Posterior cingulate gyrus (tissue), 11 donors: ENCODE measurements around the gene MLN.
"Not testable (repeated sequence)": the region's sequence is repeated elsewhere in the genome, so short reads cannot be mapped to it uniquely, and the experiment has no call there.

Experiments
- DNase-seq, 10 donors: peaks; one replicate each; pipeline versions ENCODE4 v3.0.0 to v3.0.0-alpha.2; 2020 to 2021; ENCODE audit warnings: mixed read lengths in 3 of 10
- intact Hi-C: fragments of 100-400 bp; cut with DNase I; formaldehyde crosslinking; loops from one replicate; pipeline ENCODE4 v1.15.1; 2023

MLN gene

DNA sequence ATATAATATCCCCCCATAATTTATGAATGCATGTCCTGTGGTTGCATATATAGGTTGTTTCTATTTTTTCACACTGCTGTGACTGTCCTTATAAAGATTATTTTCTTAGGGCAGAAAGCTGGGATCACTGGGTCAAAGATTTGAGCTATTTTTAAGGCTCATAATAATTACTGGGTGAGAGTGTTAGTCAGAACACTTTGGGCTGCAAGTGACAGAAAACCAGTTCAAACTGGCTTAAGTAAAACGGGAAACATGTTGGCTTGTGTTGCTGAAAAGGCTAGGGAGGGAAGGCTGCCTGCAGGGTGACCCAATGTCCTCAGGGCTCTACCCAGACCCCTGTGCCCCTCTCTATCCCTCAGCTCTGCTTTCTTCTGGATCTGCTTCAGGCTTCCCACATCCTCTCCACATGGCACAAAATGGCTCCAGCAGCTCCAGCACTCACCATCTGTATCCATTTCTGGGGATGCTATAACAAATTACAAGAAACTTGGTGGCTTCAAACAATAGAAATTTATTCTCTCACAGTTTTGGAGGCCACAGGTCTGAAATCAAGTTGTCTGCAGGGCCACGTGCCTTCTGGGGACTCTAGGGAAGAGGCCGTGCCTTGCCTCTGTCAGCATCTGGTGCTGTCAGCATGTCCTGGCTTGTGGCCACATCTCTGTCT lies 33.1 kb upstream of the MLN start:
- DNase-seq: no peak
- intact Hi-C loops: no loop called here

DNA sequence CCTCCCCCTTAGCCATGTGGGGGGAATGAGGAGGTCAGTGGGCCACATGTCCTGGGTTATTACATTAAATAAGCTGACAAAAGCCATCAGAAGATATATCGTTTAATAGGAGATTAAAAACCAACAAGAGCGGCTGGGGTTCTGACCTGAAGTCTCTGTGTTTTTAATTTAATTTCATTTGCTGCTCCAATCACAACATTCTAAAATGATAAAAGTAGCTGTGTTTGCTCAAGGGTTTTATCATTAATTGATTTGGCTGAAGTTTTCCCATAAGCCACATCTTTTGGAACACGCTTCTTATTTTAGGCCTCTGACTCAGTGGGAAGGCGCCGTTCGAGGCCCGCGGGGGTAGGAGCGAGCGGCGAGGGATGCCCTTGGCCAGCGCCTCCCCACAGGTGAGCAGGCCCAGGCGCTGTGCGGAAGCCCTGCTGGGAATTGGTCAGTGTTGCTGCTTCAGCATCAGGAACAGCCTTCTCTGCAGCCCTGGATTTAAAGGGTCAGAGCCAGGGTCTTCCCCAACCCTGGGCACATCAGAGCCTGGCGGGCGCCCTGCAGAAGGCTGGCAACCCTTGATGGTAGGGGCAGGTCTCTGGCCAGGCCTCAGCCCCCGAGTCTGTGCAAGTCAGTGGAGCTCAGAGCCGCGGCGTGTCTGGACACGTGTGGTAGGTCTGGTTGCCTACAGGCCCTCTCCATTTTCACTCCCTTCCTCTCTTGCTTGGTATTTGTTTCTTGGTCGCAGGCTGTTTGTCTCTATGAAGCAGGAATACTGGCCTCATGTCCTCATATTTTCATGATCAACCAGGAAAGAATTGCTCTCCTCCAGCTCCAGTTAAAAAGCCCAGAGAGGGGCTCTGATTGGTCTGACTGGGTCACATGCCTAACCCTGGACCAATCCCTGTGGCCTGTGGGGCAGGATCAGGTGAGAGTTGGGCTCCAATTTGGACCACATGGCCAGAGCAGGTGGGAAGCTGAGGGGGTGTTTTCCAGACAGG lies 30.9 kb upstream of the MLN start:
- peak in 1 of 10 donors; percentile 85 for DNase-seq
- intact Hi-C loops: no loop called here

DNA sequence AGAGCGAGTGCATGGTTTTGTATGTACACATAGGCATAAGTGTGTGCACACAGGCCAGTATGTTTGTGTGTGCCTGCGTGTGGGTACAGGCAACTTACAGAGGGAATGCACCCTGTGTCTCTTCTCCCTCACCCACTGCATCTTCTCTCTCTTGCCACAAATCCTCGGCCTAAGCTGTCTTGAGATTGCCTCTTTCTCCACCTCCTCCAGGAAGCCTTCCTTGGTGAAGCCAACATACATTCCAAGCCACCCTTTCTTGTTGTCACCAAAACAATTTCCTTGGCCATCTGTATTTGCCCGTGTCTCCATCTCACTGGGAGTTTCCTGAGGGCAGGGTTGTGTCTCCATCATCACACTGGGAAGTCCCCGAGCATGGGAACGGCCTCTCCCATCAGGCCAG lies 29.8 kb upstream of the MLN start:
- no peak for DNase-seq
- intact Hi-C loops: no loop called here

DNA sequence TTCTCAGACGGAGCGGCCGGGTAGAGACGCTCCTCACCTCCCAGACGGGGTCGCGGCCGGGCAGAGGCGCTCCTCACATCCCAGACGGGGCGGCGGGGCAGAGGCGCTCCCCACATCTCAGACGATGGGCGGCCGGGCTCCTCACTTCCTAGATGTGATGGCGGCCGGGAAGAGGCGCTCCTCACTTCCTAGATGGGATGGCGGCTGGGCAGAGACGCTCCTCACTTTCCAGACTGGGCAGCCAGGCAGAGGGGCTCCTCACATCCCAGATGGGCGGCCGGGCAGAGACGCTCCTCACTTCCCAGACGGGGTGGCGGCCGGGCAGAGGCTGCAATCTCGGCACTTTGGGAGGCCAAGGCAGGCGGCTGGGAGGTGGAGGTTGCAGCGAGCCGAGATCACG lies 29.0 kb upstream of the MLN start:
- intact Hi-C loops: not testable (repeated sequence)
- DNase-seq: peak in 1 of 10 donors; percentile 59

DNA sequence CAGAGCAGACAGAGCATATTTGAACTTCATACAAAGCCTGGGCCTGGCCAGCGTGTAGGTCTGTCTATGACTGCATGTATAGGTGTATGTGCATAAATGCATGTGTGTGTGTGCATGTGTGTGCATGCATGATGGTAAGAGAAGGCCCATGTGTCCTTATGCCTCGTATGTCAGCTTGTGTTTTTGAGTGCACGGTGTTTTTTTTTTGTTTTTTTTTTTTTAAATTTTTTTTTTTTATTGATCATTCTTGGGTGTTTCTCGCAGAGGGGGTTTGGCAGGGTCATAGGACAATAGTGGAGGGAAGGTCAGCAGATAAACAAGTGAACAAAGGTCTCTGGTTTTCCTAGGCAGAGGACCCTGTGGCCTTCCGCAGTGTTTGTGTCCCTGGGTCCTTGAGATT lies 27.9 kb upstream of the MLN start:
- DNase-seq, intact Hi-C loops: not testable (repeated sequence)

DNA sequence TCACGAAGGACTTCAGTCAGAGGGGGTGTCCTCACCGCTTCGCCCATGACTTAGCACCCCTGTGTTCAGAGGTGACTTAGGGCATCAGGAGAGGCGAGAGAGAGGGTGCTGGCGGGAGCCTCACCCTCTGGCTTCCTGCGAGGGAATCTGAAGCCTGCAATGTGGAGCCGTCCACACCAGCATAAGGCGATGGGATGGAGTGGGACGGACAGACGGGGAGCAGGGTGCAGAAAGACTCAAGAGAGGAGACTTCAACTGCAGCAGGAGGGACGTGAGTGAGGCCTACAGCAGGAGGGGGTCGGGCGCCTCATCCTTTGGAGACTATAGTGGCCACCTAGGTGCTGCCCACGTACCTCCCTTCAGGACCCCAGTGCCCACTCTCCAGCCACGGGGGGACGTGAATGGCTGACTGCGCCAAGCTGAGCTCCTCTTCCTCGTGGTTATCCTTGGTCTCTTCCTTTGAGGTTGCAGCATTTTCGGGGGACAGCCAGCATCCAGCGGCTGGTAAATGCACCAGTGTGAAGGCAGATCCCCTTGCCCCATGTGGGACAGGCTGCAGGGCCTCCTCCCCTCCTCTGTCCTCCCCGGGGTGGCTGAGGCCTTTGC lies 26.9 kb upstream of the MLN start:
- intact Hi-C loops: no loop called here
- peak in 1 of 10 donors; percentile 52 for DNase-seq

DNA sequence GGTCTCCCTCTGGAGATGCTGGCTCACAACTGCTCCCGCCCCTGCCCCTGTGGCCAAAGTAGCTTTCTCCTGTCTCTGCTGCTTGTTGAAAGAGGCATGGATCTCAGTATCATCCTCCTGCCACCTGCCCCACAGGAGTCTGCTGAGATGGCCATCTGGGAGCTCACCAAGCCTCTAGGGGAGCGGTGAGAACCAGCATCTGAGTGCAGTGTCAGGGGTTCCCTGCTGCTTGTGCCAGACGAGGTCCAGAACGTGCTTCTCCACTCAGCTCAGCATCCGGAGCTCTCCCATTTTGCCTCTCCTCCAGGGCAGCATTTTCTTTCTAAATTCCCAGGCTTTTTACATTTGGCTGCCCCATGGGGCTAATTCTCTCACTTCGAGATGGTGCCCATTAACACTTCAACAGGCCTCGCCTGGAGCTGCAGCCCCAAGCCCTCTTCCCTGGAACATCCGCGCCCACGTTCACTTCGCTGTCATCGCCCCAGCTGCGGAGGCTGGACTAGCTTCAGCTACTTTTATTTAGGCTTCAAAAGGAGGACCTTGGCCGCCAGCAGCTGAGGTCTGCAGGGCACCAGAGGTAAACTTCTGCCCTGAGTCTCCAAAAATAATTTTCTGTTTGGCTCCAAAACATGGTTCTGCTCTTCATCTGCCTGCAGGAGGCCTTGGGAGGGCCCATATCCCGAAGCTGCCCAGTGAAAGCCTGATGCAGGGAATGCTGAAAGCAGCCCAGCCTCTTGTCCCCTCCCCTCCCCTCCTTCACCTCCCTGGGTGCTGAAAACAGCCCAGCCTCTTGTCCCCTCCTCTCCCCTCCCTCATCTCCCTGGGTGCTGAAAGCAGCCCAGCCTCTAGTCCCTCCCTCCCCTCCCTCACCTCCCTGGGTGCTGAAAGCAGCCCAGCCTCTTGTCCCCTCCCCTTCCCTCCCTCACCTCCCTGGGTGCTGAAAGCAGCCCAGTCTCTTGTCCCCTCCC lies 25.2 kb upstream of the MLN start:
- intact Hi-C loops: no loop called here
- peak in 2 of 10 donors; percentile 20 to 91 for DNase-seq

DNA sequence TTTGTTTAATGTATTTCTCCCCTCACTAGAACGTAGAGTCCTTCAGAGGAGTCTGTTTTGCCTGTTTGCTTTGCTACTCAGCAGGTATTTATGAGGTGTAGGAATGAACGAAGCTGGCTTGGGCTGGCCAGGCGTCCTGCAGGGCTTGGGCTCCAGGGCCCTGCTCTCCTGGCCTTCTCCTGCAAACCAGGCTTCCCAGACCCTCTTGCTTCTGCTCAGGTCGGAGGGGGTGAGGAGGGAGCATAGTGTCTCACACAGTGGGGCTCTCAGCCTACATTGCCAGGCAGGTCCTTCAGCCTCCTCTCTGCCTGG lies 24.6 kb upstream of the MLN start:
- intact Hi-C loops: no loop called here
- DNase-seq: no peak

DNA sequence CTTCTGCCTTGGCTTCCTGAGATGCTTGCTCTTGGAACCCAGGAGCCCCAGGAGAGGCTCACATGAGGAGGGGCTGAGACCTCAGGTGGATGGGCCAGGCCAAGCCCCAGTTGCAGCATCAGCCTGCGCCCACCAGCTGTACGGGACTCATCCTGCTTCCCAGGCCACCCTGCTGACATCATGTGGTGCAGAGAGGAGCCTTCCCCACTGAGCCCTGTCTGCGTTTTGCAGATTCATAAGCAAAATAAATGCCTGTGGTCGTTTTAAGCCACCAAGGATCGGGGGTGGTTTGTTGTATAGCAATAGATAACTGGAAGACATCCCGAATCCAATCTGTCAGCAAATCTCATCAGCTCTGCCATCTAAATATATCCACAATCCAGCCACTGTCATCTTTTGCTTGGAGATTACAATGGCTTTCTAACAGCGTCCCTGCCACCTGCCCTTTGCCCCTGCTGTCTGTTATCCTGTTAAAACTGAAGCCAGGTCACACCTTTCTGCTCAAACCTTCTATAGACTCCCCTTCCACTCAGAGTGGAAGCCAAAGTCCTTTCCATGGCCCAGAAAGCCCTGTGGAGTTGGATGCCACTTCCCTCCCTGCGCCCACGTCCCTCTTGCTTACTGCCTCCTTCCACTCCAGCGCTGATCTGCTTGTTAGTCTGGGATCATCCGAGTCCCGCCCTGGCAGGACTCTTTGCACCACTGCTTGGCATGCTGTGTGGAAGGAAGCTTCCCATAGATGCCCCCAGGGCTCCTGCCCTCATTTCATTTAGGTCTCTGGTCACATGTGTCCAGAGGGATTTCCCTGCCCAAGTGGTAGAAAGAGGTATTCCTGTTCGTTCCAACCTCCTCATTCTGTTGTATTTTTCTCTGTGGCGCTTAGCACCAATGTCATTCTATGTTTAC lies 24.0 kb upstream of the MLN start:
- intact Hi-C loops: no loop called here
- DNase-seq: peak in 1 of 10 donors; percentile 63

DNA sequence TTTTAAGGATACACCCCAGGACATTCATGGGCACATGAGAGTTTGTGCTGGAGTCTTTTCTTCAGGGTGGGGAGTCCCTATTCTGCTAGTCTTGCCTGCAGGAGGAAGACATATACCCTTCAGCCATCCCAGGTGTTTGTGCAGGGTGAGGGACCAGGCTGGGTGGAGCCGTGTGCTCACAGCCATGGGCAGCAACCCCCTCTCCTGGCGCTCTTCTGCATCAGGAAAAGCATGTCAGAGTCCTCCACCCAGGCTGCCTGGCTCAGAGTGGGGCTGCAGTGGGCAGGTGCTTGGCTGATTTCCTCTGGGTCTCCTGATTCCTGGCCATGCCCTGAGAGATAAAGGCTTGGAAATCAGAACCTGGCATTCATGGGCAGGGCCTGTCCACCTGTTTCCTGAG lies 22.7 kb upstream of the MLN start:
- intact Hi-C loops: no loop called here
- DNase-seq: peak in 1 of 10 donors; percentile 16

DNA sequence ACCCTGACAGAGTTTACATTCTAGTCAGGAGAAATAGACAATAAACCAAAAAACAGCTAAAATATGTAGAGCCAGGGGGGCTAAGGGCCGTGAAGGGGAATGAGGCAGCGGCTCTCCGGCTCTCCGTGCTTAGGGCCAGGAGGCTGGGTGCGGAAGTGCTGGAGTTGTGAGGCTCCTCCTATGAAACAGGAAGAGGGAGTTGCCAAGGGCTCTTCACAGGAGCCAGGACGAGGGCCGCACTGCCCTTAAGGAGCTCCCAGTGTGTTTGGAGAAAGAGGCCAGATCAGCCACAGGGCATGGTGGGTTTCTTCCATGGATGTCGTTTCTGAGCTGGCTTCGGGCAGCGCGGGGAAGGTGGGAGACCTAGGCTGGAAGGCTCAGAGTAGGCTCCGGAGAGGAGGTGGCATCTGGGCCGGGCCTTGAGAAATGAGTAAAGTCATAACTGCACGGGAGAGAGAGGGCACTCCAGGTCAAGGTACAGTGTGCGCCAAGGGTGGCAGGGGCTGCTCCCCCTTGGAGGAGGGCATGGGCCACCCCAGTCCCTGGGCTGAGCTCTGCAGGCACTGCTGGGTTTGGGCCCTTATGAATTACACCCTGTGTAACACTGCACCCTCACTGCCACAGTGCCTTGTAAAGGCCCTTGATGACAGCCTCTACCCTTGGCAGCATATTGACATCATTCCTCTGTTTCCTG lies 20.8 kb upstream of the MLN start:
- intact Hi-C loops: no loop called here
- no peak for DNase-seq

DNA sequence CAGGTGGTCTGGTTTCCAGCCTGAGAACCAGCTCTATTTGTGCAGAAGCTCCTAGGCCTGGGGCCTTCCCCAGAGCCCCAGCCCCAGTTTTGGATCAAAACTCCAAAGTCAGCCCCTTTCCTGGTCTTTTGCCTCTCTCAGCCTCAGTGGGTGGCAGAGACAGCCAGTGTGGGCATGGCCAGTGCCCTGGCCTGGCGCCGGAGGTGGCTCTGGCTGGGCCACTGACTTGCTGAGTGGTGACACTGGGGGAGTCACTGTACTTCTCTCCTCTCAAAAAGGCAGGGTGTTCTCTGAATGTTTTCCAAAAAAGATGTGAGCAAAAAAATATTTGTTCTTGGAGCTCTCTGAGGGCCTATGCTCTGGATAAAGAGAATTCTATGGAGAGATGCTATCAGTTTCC lies 20.0 kb upstream of the MLN start:
- DNase-seq: no peak
- intact Hi-C loops: no loop called here

DNA sequence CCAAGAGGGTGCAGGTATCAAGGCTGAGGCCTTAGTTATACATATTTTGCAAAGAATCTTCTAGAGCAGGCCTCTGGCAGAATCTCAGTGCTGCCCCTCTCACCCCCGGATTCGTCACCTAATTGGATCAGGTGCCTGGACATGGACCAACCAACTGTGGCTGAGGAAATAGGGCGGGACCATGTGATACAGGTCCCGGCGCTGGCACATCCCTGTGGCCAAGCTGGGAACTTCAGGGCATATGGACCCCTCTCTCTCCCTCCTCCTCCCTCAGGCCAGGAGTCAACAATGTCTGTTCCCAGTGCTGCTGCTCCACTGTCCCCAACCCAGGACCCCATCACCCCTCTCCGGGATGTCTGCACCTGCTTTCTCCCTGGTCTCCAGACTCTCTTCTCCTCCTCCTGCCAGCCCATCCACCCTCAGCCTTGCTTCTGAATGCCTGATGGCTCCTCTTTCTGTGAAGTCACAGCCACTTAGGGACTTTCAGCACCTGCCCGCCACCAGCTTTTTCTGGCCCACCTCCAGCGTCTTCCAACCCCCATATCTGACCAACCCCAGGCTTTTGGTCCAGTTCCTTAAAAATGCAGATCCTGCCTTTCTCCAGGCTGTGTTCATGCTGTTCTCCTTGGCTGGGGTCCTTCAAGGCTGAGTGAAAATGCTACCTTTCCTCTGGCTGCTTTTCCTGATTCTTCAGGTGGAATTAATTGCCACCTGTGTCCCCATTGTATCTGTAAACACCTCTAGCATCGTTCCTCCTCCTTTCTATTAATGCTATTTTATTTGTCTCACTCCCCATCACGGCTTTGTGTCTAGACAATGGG lies 19.0 kb upstream of the MLN start:
- no peak for DNase-seq

DNA sequence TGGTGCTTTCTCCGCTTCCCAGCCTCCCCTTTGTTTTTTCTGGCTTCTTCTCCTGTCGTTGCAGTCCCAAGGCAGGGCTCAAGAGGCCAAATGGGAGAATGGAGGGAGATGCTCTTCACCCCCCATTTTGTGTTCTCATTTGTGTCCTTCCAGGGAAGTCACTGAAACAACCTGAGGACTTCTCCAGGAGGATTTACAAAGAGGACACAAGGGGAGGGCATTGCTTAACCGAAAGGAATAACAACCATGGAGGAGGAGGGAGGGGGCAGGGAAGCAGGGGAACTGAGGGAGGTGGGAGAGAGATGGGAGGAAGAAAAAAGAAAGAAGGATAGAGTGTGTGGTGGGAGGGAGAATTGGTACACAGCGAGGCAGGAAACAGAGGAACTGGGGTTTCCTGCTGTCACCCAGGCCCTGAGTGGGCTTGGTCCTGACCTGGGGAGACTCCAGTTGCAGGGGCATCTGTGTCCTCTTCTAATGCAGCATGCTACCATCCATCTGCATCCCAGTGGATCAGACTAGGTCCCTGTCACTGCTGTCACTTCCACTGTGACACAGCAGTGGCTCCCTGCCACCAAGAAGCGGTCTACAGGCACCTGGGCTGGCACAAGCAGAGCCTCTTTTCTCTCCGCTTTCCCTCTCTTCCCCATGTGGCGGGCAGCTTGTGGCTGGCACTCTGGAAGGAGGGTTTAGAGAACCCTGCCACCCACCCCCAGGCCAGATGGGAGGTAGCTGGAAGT lies 17.1 kb upstream of the MLN start:
- intact Hi-C loops: no loop called here
- no peak for DNase-seq

More for the DNA sequence above, 19.0 kb upstream of the MLN start:
- intact Hi-C loops: no loop called here

DNA sequence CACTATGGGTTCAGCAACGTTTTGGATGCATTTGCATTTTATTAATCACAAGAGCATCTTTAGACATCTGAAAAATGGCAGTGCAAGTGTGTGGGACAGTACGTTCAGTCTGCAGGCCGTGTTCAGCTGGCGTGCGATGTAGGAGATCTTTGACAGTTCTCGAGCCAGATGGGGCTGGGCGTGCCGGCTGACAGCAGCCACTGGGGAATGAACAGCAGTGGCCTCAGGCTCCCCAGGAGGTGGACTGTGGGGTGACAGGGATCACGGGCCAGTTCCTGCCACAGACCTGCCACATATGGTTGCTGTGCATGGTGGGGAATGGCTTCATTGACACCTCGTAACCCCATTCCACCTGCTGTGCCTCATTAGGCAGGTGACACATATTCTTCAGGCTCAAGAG lies 16.4 kb upstream of the MLN start:
- no peak for DNase-seq
- intact Hi-C loops: no loop called here

DNA sequence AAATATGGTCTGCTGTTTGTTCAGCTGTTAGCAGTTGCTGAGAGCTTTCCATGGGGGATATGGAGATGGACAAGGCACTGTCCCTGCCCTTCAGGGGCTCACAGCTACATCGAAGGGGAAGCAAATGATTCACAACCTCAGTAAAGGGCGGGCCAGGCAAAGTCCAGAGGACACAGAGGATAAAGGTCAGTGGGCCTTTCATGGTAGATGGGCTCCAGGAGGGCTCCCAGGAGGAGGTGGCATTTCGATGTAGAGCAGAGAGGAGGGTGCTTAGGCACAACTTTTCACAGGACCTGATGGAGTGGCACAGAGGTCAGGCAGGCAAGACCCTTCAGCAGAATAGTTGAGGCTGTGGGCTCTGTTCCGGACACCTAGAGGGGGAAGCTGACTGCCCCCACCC lies 15.2 kb upstream of the MLN start:
- intact Hi-C loops: no loop called here
- no peak for DNase-seq

DNA sequence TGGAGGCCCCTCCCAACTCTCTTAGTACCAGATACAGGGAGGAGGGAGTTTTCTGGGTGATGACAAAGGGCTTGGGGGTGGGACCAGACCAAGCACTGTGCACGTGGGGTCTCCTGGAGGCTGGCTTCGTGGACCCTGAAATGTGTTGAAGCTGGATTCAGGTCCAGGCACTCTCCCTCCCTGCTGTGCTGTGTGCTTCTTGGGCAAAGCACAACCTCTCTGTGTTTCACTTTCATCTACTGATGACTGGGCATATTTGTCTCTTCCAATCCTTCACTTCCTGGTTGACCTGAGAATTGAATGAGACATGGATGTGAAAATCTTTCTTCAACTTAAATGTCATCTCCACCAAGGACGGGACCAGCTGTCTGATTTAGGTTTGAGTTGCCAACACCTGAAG lies 14.5 kb upstream of the MLN start:
- no peak for DNase-seq
- intact Hi-C loops: no loop called here
